ENCODE data around the gene TIPARP.
"Not testable (repeated sequence)": the region's sequence is repeated elsewhere in the genome, so short reads cannot be mapped to it uniquely, and the experiment has no call there.

The TIPARP gene

GRCh38 chr3:156678197-156678596 is 3.8 kb downstream of the TIPARP start:
- no peak for DNase-seq

GRCh38 chr3:156680243-156680914 is 6.0 kb downstream of the TIPARP start:
- DNase-seq, result peak in 2 of 3 experiments; percentile 16 to 60

GRCh38 chr3:156681002-156681401 is 6.6 kb downstream of the TIPARP start:
- DNase-seq, result peak in 2 of 3 experiments; percentile 79 to 97

GRCh38 chr3:156682501-156682900 is 8.1 kb downstream of the TIPARP start:
- DNase-seq, result peak in 2 of 3 experiments; percentile 32 to 62

GRCh38 chr3:156682963-156683362 is 8.6 kb downstream of the TIPARP start:
- DNase-seq, result peak in 1 of 3 experiments; percentile 56

GRCh38 chr3:156685198-156685597 is 10.8 kb downstream of the TIPARP start:
- DNase-seq, result peak in 2 of 3 experiments; percentile 12 to 54

GRCh38 chr3:156685752-156686151 is 11.4 kb downstream of the TIPARP start:
- peak in 2 of 3 experiments; percentile 56 to 87 for DNase-seq

- peak in 1 of 3 experiments; percentile 29 for DNase-seq
Observed at GRCh38 chr3:156687023-156687422, 12.6 kb downstream of the TIPARP start.

- DNase-seq, result peak; percentile 22 to 53 (median 27)
Observed at GRCh38 chr3:156688632-156689452, 14.5 kb downstream of the TIPARP start.

GRCh38 chr3:156689608-156690007 is 15.2 kb downstream of the TIPARP start:
- peak in 1 of 3 experiments; percentile 25 for DNase-seq

- DNase-seq, result no peak
Observed at GRCh38 chr3:156691920-156692319, 17.5 kb downstream of the TIPARP start.

- DNase-seq, result no peak
Observed at GRCh38 chr3:156693166-156693565, 18.8 kb downstream of the TIPARP start.

- peak in 1 of 3 experiments; percentile 67 for DNase-seq
Observed at GRCh38 chr3:156694536-156694935, 20.1 kb downstream of the TIPARP start.

GRCh38 chr3:156702367-156702766 is 28.0 kb downstream of the TIPARP start:
- DNase-seq, result no peak

GRCh38 chr3:156704370-156705036 is 30.1 kb downstream of the TIPARP start:
- no peak for DNase-seq

GRCh38 chr3:156705761-156706616 is 31.6 kb downstream of the TIPARP start:
- DNase-seq, result no peak

- no peak for DNase-seq
Observed at GRCh38 chr3:156707588-156707987, 33.2 kb downstream of the TIPARP start.

- DNase-seq, result no peak
Observed at GRCh38 chr3:156710429-156710828, 36.0 kb downstream of the TIPARP start.

- DNase-seq, result no peak
Observed at GRCh38 chr3:156711113-156711512, 36.7 kb downstream of the TIPARP start.

- DNase-seq, result not testable (repeated sequence)
Observed at GRCh38 chr3:156711944-156712343, 37.6 kb downstream of the TIPARP start.

GRCh38 chr3:156716105-156716862 is 41.9 kb downstream of the TIPARP start:
- DNase-seq, result no peak

Data from NCI-H1417 (cell line).